WI38 (cell line): ENCODE data around the gene USP9X.

ENCODE experiments used
- H3K4me3 ChIP-seq: 2 replicates; pipeline ENCODE4 v1.5.1; 2011; ENCODE audit warnings: low read depth, mild to moderate bottlenecking, control low read depth, low read length
- CTCF ChIP-seq: IDR thresholded peaks from 2 replicates; pipeline ENCODE4 v1.5.1; 2012; ENCODE audit warnings: low read depth, mild to moderate bottlenecking, control low read depth, low read length

The USP9X gene

DNA sequence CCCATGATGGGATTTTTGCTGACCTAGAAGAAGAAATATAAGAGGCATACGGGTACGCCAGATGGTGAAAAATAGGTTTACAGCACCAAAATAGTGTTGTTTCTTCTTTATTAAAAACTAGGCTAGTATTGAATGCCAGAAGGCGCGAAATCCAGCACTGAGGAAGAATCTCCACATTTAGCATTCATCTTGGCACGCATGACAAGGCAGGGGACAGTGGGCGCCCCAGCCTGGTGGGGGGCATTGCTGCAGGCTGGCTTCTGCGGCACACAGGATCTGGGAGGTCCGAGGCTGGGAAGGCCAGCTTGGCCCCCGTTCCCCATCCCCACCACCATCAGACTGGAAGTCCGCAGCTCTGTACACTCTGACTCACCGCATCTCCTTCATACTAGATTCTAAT is 173.0 kb downstream of the USP9X start:
- no peak overlapping the region for H3K4me3 ChIP-seq
- no peak for TF ChIP-seq CTCF

GRCh38 chrX:41258871-41259270 is 173.6 kb downstream of the USP9X start:
- no peak for TF ChIP-seq CTCF
- H3K4me3 ChIP-seq = no peak overlapping the region

- no peak overlapping the region for H3K4me3 ChIP-seq
- no peak for TF ChIP-seq CTCF
Observed at GRCh38 chrX:41259516-41259915, 174.3 kb downstream of the USP9X start.

GRCh38 chrX:41265615-41266014 is 180.4 kb downstream of the USP9X start:
- no peak for TF ChIP-seq CTCF
- peak overlapping the region; percentile 37 for H3K4me3 ChIP-seq

- no peak overlapping the region for H3K4me3 ChIP-seq
- no peak for TF ChIP-seq CTCF
Observed at GRCh38 chrX:41273638-41274037, 188.4 kb downstream of the USP9X start.

DNA sequence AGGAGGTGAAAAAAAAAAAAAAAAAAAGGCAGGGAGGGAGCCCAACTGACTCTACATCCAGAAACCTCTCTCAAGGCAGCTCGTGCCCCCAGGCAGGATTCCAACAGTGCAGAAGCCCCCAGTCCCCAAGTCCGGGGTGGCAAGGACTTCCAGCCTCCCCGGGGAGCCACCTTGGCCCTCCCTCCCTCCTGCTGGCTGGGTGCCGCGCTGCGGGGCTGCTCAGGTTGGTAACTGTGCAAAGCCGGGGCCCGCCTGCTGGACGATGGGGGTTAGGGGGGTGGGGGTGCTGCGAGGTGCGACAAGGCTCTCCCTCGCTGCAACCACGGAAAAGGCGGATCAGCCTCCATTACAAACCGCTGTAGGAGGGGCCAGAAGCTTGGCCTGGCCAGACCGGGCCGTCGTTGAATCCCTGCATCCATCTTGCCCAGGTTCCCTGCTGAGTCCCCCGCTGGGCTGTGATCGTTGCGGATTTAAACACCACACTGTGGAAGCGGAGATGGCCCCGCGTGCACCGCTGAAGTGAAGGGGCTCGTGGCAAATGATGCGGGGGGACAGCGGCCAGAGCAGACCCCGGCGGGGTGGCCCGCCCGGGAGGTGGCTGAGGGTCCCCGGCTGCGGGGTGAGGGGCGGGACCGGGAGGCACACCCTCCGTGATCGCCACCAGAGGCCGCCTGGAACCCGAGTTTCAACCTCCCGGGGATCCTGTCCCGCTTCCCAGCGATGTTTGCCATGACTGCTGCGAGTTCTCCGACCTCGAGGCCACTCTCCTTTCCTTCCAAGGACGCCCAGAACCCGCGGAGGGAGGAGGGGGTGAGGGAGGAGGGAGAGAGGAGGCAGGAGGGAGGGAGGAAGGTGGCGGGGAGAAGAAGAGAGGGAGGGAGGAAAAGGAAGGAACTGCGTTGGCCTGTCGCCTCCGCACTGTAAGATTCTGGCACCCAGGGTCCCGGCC is 190.7 kb downstream of the USP9X start:
- peak; percentile 18; the same call in 1 of the 2 replicates for TF ChIP-seq CTCF
- peak overlapping the region; percentile 52 for H3K4me3 ChIP-seq
